ENCODE results near the gene NRXN3. TPM values are rescaled to one million over a fixed set of nuclear protein-coding genes. Genes with fewer than 3 reads are reported as not detected.

NRXN3 gene
- total RNA-seq, 1 donor from 2014 or later, result 4.1 TPM

- no peak for DNase-seq (ENCODE audit: low spot score)
- intact Hi-C loops (cut with DNase I), result no loop called here
Measured at GRCh38 chr14:79370969-79371368, 1200.8 kb downstream of the NRXN3 start.

GRCh38 chr14:79373451-79373850, 1203.3 kb downstream of the NRXN3 start:
- DNase-seq (ENCODE audit: low spot score), result no peak
- intact Hi-C loops (cut with DNase I), result no loop called here

- no peak for DNase-seq (ENCODE audit: low spot score)
- intact Hi-C loops (cut with DNase I), result no loop called here
Measured at GRCh38 chr14:79375356-79375755, 1205.2 kb downstream of the NRXN3 start.

GRCh38 chr14:79376557-79376956, 1206.4 kb downstream of the NRXN3 start:
- DNase-seq (ENCODE audit: low spot score), result no peak
- intact Hi-C loops (cut with DNase I), result no loop called here

- intact Hi-C loops (cut with DNase I), result no loop called here
- no peak for DNase-seq (ENCODE audit: low spot score)
Measured at GRCh38 chr14:79378020-79378419, 1207.8 kb downstream of the NRXN3 start.

GRCh38 chr14:79379266-79379665, 1209.1 kb downstream of the NRXN3 start:
- no peak for DNase-seq (ENCODE audit: low spot score)
- intact Hi-C loops (cut with DNase I), result no loop called here

GRCh38 chr14:79383031-79383430, 1212.9 kb downstream of the NRXN3 start:
- intact Hi-C loops (cut with DNase I), result no loop called here
- no peak for DNase-seq (ENCODE audit: low spot score)

GRCh38 chr14:79383475-79383874, 1213.3 kb downstream of the NRXN3 start:
- no peak for DNase-seq (ENCODE audit: low spot score)
- intact Hi-C loops (cut with DNase I), result no loop called here

- no peak for DNase-seq (ENCODE audit: low spot score)
- intact Hi-C loops (cut with DNase I), result no loop called here
Measured at GRCh38 chr14:79395061-79395460, 1224.9 kb downstream of the NRXN3 start.

GRCh38 chr14:79404874-79405511, 1234.8 kb downstream of the NRXN3 start:
- intact Hi-C loops (cut with DNase I), result no loop called here
- DNase-seq (ENCODE audit: low spot score), result no peak

GRCh38 chr14:79405512-79405910, 1235.3 kb downstream of the NRXN3 start:
- DNase-seq (ENCODE audit: low spot score), result no peak
- intact Hi-C loops (cut with DNase I), result no loop called here

- DNase-seq (ENCODE audit: low spot score), result no peak
- intact Hi-C loops (cut with DNase I), result no loop called here
Measured at GRCh38 chr14:79407572-79407971, 1237.4 kb downstream of the NRXN3 start.

GRCh38 chr14:79408696-79409095, 1238.5 kb downstream of the NRXN3 start:
- intact Hi-C loops (cut with DNase I), result no loop called here
- no peak for DNase-seq (ENCODE audit: low spot score)

- DNase-seq (ENCODE audit: low spot score), result no peak
- intact Hi-C loops (cut with DNase I), result no loop called here
Measured at GRCh38 chr14:79411403-79412174, 1241.4 kb downstream of the NRXN3 start.

- intact Hi-C loops (cut with DNase I), result no loop called here
- no peak for DNase-seq (ENCODE audit: low spot score)
Measured at GRCh38 chr14:79412822-79413221, 1242.6 kb downstream of the NRXN3 start.

GRCh38 chr14:79413734-79414428, 1243.7 kb downstream of the NRXN3 start:
- DNase-seq (ENCODE audit: low spot score), result no peak
- intact Hi-C loops (cut with DNase I), result no loop called here

GRCh38 chr14:79415726-79416125, 1245.6 kb downstream of the NRXN3 start:
- intact Hi-C loops (cut with DNase I), result no loop called here
- DNase-seq (ENCODE audit: low spot score), result no peak

GRCh38 chr14:79417961-79418360, 1247.8 kb downstream of the NRXN3 start:
- no peak for DNase-seq (ENCODE audit: low spot score)
- intact Hi-C loops (cut with DNase I), result no loop called here

GRCh38 chr14:79418649-79419415, 1248.7 kb downstream of the NRXN3 start:
- intact Hi-C loops (cut with DNase I), result no loop called here
- DNase-seq (ENCODE audit: low spot score), result no peak
